Measurements from ENCODE around the gene DIS3L2.

DNA sequence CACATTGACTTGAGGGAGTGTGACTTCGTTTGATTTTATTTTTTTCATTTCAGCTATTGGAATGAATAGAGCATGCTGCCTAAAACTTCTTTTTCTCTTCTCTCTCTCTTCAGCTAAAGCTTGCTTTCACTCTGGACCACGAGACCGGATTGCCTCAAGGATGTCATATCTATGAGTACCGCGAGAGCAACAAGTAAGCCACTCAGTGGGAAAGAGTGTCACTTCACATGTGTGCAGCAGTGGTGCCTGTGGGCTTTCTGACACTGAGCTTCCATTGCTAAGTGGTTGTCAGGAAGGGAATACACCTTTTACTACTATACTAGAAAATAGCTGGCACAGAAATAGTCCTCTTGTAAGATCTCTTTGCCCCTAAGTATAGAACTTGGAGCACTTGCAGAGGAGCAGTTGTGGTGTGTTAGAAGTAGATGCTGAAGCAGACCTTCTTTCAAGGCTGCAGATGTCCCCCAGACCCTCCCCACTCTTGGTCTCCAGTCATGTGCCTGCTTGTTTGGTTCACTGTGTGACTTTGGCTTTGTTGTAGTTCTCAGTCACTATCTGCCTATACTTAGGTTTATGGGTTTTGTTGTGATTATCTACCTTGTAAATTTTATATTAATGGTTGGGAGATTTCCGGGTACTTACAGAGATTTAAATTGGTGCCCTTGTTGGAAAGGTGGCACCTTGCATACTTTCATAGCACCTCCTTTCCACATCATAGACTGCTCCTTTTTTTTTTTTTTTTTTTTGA is 338.6 kb downstream of the DIS3L2 start:
- TF ChIP-seq, protein P1, sequence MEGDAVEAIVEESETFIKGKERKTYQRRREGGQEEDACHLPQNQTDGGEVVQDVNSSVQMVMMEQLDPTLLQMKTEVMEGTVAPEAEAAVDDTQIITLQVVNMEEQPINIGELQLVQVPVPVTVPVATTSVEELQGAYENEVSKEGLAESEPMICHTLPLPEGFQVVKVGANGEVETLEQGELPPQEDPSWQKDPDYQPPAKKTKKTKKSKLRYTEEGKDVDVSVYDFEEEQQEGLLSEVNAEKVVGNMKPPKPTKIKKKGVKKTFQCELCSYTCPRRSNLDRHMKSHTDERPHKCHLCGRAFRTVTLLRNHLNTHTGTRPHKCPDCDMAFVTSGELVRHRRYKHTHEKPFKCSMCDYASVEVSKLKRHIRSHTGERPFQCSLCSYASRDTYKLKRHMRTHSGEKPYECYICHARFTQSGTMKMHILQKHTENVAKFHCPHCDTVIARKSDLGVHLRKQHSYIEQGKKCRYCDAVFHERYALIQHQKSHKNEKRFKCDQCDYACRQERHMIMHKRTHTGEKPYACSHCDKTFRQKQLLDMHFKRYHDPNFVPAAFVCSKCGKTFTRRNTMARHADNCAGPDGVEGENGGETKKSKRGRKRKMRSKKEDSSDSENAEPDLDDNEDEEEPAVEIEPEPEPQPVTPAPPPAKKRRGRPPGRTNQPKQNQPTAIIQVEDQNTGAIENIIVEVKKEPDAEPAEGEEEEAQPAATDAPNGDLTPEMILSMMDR (IDR thresholded peaks at IDR 0.05; ENCODE audit: low read length) = no peak
- TF ChIP-seq EZH2 (IDR thresholded peaks at IDR 0.05; ENCODE audit: borderline replicate concordance, low read length) = no peak

All from OCI-LY1 (cell line).